Endodermal cell (in vitro differentiated cells): ENCODE data around the gene GALR2. TPM values are rescaled to one million over a fixed set of nuclear protein-coding genes. Genes with fewer than 3 reads are reported as not detected.
A peak's percentile ranks its signal among the peaks of the same experiment; 100 is the strongest.

Experiments
- DNase-seq: peaks from one replicate; pipeline ENCODE4 v3.0.0-alpha.2; 2017
- H3K27ac ChIP-seq: 2 replicates; pipeline ENCODE4 v1.5.1; 2013; ENCODE audit warnings: mild to moderate bottlenecking, low read depth, low read length, moderate library complexity
- H3K27me3 ChIP-seq: 2 replicates; pipeline ENCODE4 v1.6.1; 2013; ENCODE audit warnings: mild to moderate bottlenecking, low read length, moderate library complexity; ENCODE audit not compliant: insufficient read depth, control insufficient read depth, poor library complexity, severe bottlenecking
- H3K36me3 ChIP-seq: 2 replicates; pipeline ENCODE4 v1.7.0; 2013; ENCODE audit warnings: mild to moderate bottlenecking, low read length, moderate library complexity; ENCODE audit not compliant: control insufficient read depth, insufficient read depth
- H3K4me1 ChIP-seq: one replicate; pipeline ENCODE4 v1.7.0; 2013; ENCODE audit warnings: low read length; ENCODE audit not compliant: control insufficient read depth, insufficient read depth
- H3K4me3 ChIP-seq: 2 replicates; pipeline ENCODE4 v1.5.1; 2013; ENCODE audit warnings: mild to moderate bottlenecking, low read length, moderate library complexity
- H3K9ac ChIP-seq: 2 replicates; pipeline ENCODE4 v1.6.1; 2013; ENCODE audit warnings: mild to moderate bottlenecking, low read length, moderate library complexity; ENCODE audit not compliant: poor library complexity, severe bottlenecking; ENCODE audit errors: extremely low read depth
- H3K9me3 ChIP-seq: 2 replicates; pipeline ENCODE4 v1.6.1; 2013; ENCODE audit warnings: mild to moderate bottlenecking, low read length, moderate library complexity; ENCODE audit not compliant: control insufficient read depth
- H3K27ac Mint-ChIP-seq: 2 replicates; pipeline ENCODE4 v1.8.0; 2020; ENCODE audit warnings: mixed read lengths
- H3K27me3 Mint-ChIP-seq: 2 replicates; pipeline ENCODE4 v1.8.0; 2021; ENCODE audit warnings: mild to moderate bottlenecking, mixed read lengths; ENCODE audit not compliant: insufficient read depth
- H3K36me3 Mint-ChIP-seq: 2 replicates; pipeline ENCODE4 v1.8.0; 2020; ENCODE audit warnings: low read depth, mixed read lengths
- H3K4me1 Mint-ChIP-seq: 2 replicates; pipeline ENCODE4 v1.8.0; 2020; ENCODE audit warnings: mixed read lengths
- H3K4me3 Mint-ChIP-seq: 2 replicates; pipeline ENCODE4 v1.8.0; 2020; ENCODE audit warnings: mild to moderate bottlenecking, moderate library complexity, mixed read lengths
- H3K9me3 Mint-ChIP-seq: 2 replicates; pipeline ENCODE4 v1.8.0; 2020; ENCODE audit warnings: mild to moderate bottlenecking, mixed read lengths
- CTCF ChIP-seq: fragments of 200-600 bp; sonication (generic); conservative IDR thresholded peaks from 2 replicates; pipeline ENCODE4 v1.5.0; 2021; ENCODE audit warnings: antibody characterized with exemption, mild to moderate bottlenecking
- WGBS, 2 experiments: methylation state at CpG; one replicate each; pipeline versions ENCODE4 v1.1.5 to v1.1.7; 2013; ENCODE audit warnings: missing lambda C conversion rate in 2 of 2, mixed read lengths in 1 of 2; ENCODE audit not compliant: insufficient coverage in 1 of 2, insufficient read length in 1 of 2; 5-methylcytosine and 5-hydroxymethylcytosine counted together
- total RNA-seq, 2 donors: library from RNA; stranded (reverse); fragmentation: NEBNext Ultra II Directional in 1 of 2; extraction: Animal tissue kit (Norgen Biotek cat#: 25700) in 1 of 2; gene quantifications; 2 replicates in 1 of 2; 3 replicates in 1 of 2; pipeline ENCODE4 v1.2.1, GENCODE V29; 2021

GALR2 gene
- total RNA-seq, 2 donors from 2014 or later: not detected

- WGBS, 2 experiments: 89% methylated on average over 9 to 11 of the region's 11 CpGs
- H3K9me3 ChIP-seq: no peaks in the 10 kb centered on the region
- Mint-ChIP-seq H3K36me3 (peaks cover 67% of the 10 kb centered on the region), H3K9me3 (no peaks in the 10 kb centered on the region), H3K27ac (no peak overlapping the region), H3K27me3 (no peaks in the 10 kb centered on the region), H3K4me1 (no peaks in the 10 kb centered on the region), H3K4me3 (no peak overlapping the region)
- peaks cover 79% of the 10 kb centered on the region for H3K36me3 ChIP-seq
- no peak overlapping the region for H3K27ac ChIP-seq
- DNase-seq: no peak
- H3K9ac ChIP-seq: no peak overlapping the region
- no peak for TF ChIP-seq CTCF
- H3K4me1 ChIP-seq: no peaks in the 10 kb centered on the region
- H3K27me3 ChIP-seq: no peaks in the 10 kb centered on the region
- H3K4me3 ChIP-seq: no peak overlapping the region
Measured at GRCh38 chr17:76087531-76087930, 12.9 kb downstream of the GALR2 start.

- Histone ChIP-seq H3K4me3 (no peak overlapping the region), H3K9ac (no peak overlapping the region), H3K27me3 (no peaks in the 10 kb centered on the region), H3K36me3 (peaks cover 83% of the 10 kb centered on the region), H3K9me3 (no peaks in the 10 kb centered on the region), H3K4me1 (no peaks in the 10 kb centered on the region), H3K27ac (no peak overlapping the region)
- 85 to 89% methylated on average over 10 to 25 of the region's 25 CpGs for WGBS, 2 experiments
- peaks cover 71% of the 10 kb centered on the region for H3K36me3 Mint-ChIP-seq
- H3K4me3 Mint-ChIP-seq: no peak overlapping the region
- H3K4me1 Mint-ChIP-seq: no peaks in the 10 kb centered on the region
- no peaks in the 10 kb centered on the region for H3K27me3 Mint-ChIP-seq
- DNase-seq: peak; percentile 88
- H3K9me3 Mint-ChIP-seq: no peaks in the 10 kb centered on the region
- TF ChIP-seq CTCF: peak; percentile 70
- no peak overlapping the region for H3K27ac Mint-ChIP-seq
Measured at GRCh38 chr17:76088041-76088867, 13.7 kb downstream of the GALR2 start.

GRCh38 chr17:76088868-76089576, 14.4 kb downstream of the GALR2 start:
- H3K4me1 Mint-ChIP-seq: no peaks in the 10 kb centered on the region
- Histone ChIP-seq H3K9ac (no peak overlapping the region), H3K36me3 (peaks cover 83% of the 10 kb centered on the region), H3K4me3 (no peak overlapping the region), H3K4me1 (no peaks in the 10 kb centered on the region), H3K27me3 (no peaks in the 10 kb centered on the region), H3K9me3 (no peaks in the 10 kb centered on the region), H3K27ac (no peak overlapping the region)
- H3K27ac Mint-ChIP-seq: no peak overlapping the region
- WGBS, 2 experiments: 95 to 100% methylated on average over 17 to 25 of the region's 25 CpGs
- peaks cover 73% of the 10 kb centered on the region for H3K36me3 Mint-ChIP-seq
- H3K4me3 Mint-ChIP-seq: no peak overlapping the region
- no peak for DNase-seq
- H3K27me3 Mint-ChIP-seq: no peaks in the 10 kb centered on the region
- no peak for TF ChIP-seq CTCF
- H3K9me3 Mint-ChIP-seq: no peaks in the 10 kb centered on the region
